K562 (cell line): Measurements from ENCODE around the gene CCDC78. TPM values are rescaled to one million over a fixed set of nuclear protein-coding genes. Genes with fewer than 3 reads are reported as not detected.

Experiments used
- ARNT ChIP-seq, 2 experiments: fragments of 450-650 bp; IDR thresholded peaks; 2 replicates each; pipeline ENCODE4 v1.6.1; 2016; ENCODE audit warnings: mild to moderate bottlenecking in 1 of 2
- ASH1L ChIP-seq: fragments of 450-650 bp; IDR thresholded peaks from 2 replicates; pipeline ENCODE4 v1.6.1; 2018; ENCODE audit warnings: borderline replicate concordance, mild to moderate bottlenecking, low read depth; ENCODE audit not compliant: partially characterized antibody
- BHLHE40 ChIP-seq: IDR thresholded peaks from 2 replicates; pipeline ENCODE4 v1.6.1; 2011; ENCODE audit warnings: low read length, improper control_type of control experiment
- CREB5 ChIP-seq: fragments of 250-450 bp; sonication (Bioruptor Pico); IDR thresholded peaks from 2 replicates; pipeline ENCODE4 v1.5.0; 2020; ENCODE audit warnings: mild to moderate bottlenecking
- E4F1 ChIP-seq: fragments of 250-450 bp; sonication (Bioruptor Pico); IDR thresholded peaks from 2 replicates; pipeline ENCODE4 v1.5.0; 2021; ENCODE audit warnings: mild to moderate bottlenecking, borderline replicate concordance
- FOXK2 ChIP-seq, 2 experiments: fragments of 450-650 bp; IDR thresholded peaks in 1 of 2; conservative IDR thresholded peaks in 1 of 2; 2 replicates each; pipeline ENCODE4 v1.6.1; 2016; ENCODE audit warnings: low read depth in 2 of 2, mild to moderate bottlenecking in 1 of 2
- HES1 ChIP-seq: fragments of 450-650 bp; IDR thresholded peaks from 2 replicates; pipeline ENCODE4 v1.6.1; 2016; ENCODE audit warnings: low read depth, mild to moderate bottlenecking, moderate library complexity
- LEF1 ChIP-seq: fragments of 450-650 bp; IDR thresholded peaks from 2 replicates; pipeline ENCODE4 v1.6.1; 2016; ENCODE audit warnings: mild to moderate bottlenecking
- MTF1 ChIP-seq: fragments of 250-450 bp; sonication (Bioruptor Pico); IDR thresholded peaks from 2 replicates; pipeline ENCODE4 v1.9.0; 2021; ENCODE audit warnings: moderate library complexity, mild to moderate bottlenecking, inconsistent platforms, borderline replicate concordance
- SMAD4 ChIP-seq: fragments of 250-450 bp; sonication (Bioruptor Pico); conservative IDR thresholded peaks from 2 replicates; pipeline ENCODE4 v1.8.0; 2021; ENCODE audit warnings: inconsistent platforms, mild to moderate bottlenecking, moderate library complexity
- SREBF1 ChIP-seq: fragments of 150-350 bp; IDR thresholded peaks from 2 replicates; pipeline ENCODE4 v1.6.1; 2014; ENCODE audit warnings: antibody characterized with exemption, low read depth, low read length, borderline replicate concordance
- SRSF3 ChIP-seq: fragments of 200-400 bp; formaldehyde crosslinking; IDR thresholded peaks from 2 replicates; pipeline ENCODE4 v1.6.1; 2016; ENCODE audit warnings: mild to moderate bottlenecking, low read length, moderate library complexity; ENCODE audit not compliant: insufficient read depth
- STAG1 ChIP-seq: sonication (generic); formaldehyde crosslinking; IDR thresholded peaks from 2 replicates; pipeline ENCODE4 v1.5.0; 2020; ENCODE audit warnings: missing genetic modification reagents, borderline replicate concordance
- SUPT5H ChIP-seq: fragments of 450-650 bp; IDR thresholded peaks from 2 replicates; pipeline ENCODE4 v1.6.1; 2016
- TCF15 ChIP-seq: fragments of 250-450 bp; sonication (Bioruptor Pico); IDR thresholded peaks from 2 replicates; pipeline ENCODE4 v1.8.0; 2022; ENCODE audit warnings: moderate library complexity, mild to moderate bottlenecking, inconsistent platforms
- TEAD2 ChIP-seq: fragments of 450-650 bp; IDR thresholded peaks from 2 replicates; pipeline ENCODE4 v1.6.1; 2016; ENCODE audit warnings: missing genetic modification characterization, control low read depth, missing compliant biosample characterization
- ZFP30 ChIP-seq: fragments of 250-450 bp; sonication (Bioruptor Pico); IDR thresholded peaks from 2 replicates; pipeline ENCODE4 v1.8.0; 2022; ENCODE audit warnings: moderate library complexity, mild to moderate bottlenecking, inconsistent platforms, borderline replicate concordance
- ZNF133 ChIP-seq: fragments of 250-450 bp; sonication (Bioruptor Pico); IDR thresholded peaks from 2 replicates; pipeline ENCODE4 v1.4.0; 2020; ENCODE audit warnings: mild to moderate bottlenecking
- ZNF184 ChIP-seq: sonication (generic); formaldehyde crosslinking; IDR thresholded peaks from 2 replicates; pipeline ENCODE4 v1.5.0; 2020; ENCODE audit warnings: missing genetic modification reagents
- ZNF23 ChIP-seq: fragments of 250-450 bp; sonication (Bioruptor Pico); IDR thresholded peaks from 2 replicates; pipeline ENCODE4 v1.4.0; 2020; ENCODE audit warnings: mild to moderate bottlenecking
- ZNF586 ChIP-seq: fragments of 450-650 bp; formaldehyde crosslinking; conservative IDR thresholded peaks from 2 replicates; pipeline ENCODE4 v1.4.0; 2020; ENCODE audit warnings: mild to moderate bottlenecking, moderate library complexity
- ZNF707 ChIP-seq: fragments of 250-450 bp; sonication (Bioruptor Pico); conservative IDR thresholded peaks from 2 replicates; pipeline ENCODE4 v1.8.0; 2022; ENCODE audit warnings: inconsistent platforms, mild to moderate bottlenecking, moderate library complexity
- ZSCAN29 ChIP-seq: fragments of 450-650 bp; IDR thresholded peaks from 2 replicates; pipeline ENCODE4 v1.6.1; 2017
- polyA plus RNA-seq, 8 experiments: library from polyadenylated mRNA; depleted of rRNA in 4 of 8; stranded (reverse) in 5 of 8; unstranded in 3 of 8; fragments of >200 nt; fragmentation: Nextera tagmentation in 2 of 8; fragmentation: Illumina TruSeq in 1 of 8; extraction: Ambion mirVana in 2 of 8; extraction: Trizol in 1 of 8; gene quantifications; 2 replicates each; pipeline versions ENCODE4 v1.2.1 to v1.2.3, GENCODE V29; 2011 to 2014; ENCODE audit warnings: inconsistent platforms in 1 of 8, missing spikeins in 1 of 8
- total RNA-seq, 7 experiments: library from RNA; depleted of rRNA in 6 of 7; stranded (reverse); fragments of >200 nt in 6 of 7; fragmentation: Illumina TruSeq in 2 of 7; extraction: Trizol in 2 of 7; gene quantifications; 2 replicates each; pipeline versions ENCODE4 v1.2.1 to v1.2.3, GENCODE V29; 2011 to 2021; ENCODE audit warnings: low replicate concordance in 1 of 7

The CCDC78 gene
- total and polyA plus RNA-seq, 9 of the 15 experiments (the other 6 are each of a cell fraction or from before 2014, with no cell fraction given) = 0.24 to 17.7 (median 2.9) TPM

- TF ChIP-seq ZFP30 (CRISPR knock-in tag) = no peak
- no peak for TF ChIP-seq SREBF1
- TF ChIP-seq ZNF23 (CRISPR knock-in tag) = no peak
- TF ChIP-seq ZNF707 (CRISPR knock-in tag) = no peak
- no peak for TF ChIP-seq ARNT (IDR thresholded peaks at IDR 0.05)
- no peak for TF ChIP-seq ZNF184
- TF ChIP-seq STAG1 (CRISPR knock-in tag) = no peak
- TF ChIP-seq FOXK2 (conservative IDR thresholded peaks at IDR 0.05 in 1 of 2, IDR thresholded peaks at IDR 0.05 in 1 of 2; ENCODE audit: low read depth in 2 of 2) = 0 out of 4 replicates have a peak, but pooled peaks have one; percentile 39 to 41
- peak; percentile 73 for TF ChIP-seq BHLHE40
- peak; percentile 40; the same call in 1 of the 2 replicates for TF ChIP-seq SMAD4 (CRISPR knock-in tag)
- no peak for TF ChIP-seq MTF1 (CRISPR knock-in tag)
- no peak for TF ChIP-seq TEAD2
- no peak for TF ChIP-seq SRSF3
- peak; percentile 23 for TF ChIP-seq SUPT5H
- TF ChIP-seq E4F1 (CRISPR knock-in tag) = no peak
- TF ChIP-seq HES1 = peak; percentile 37; the same call in 1 of the 2 replicates
- TF ChIP-seq CREB5 = no peak
- TF ChIP-seq ZSCAN29 = no peak
- no peak for TF ChIP-seq ZNF586 (CRISPR knock-in tag)
- no peak for TF ChIP-seq TCF15 (CRISPR knock-in tag)
- TF ChIP-seq LEF1 = no peak
- no peak for TF ChIP-seq ASH1L
- no peak for TF ChIP-seq ZNF133
Measured at GRCh38 chr16:679814-680624, 46.2 kb downstream of the CCDC78 start, which contains the start of gene STUB1 (continued).
